A549 (cell line): ENCODE measurements around the gene INPP5F. TPM values are rescaled to one million over a fixed set of nuclear protein-coding genes. Genes with fewer than 3 reads are reported as not detected.

Source experiments
- ATAC-seq, 2 experiments: fragments of 200-7000 bp in 1 of 2; fragments of >200 bp in 1 of 2; cut with Nextera tagmentation in 1 of 2; cut with Tn5 transposase in 1 of 2; 3 replicates each; pipeline versions ENCODE4 v1.8.0 to v1.9.1; 2018 to 2020; ENCODE audit warnings: mild to moderate bottlenecking in 1 of 2, moderate library complexity in 1 of 2
- CTCF ChIA-PET: fragments of 300-600 bp; sonication (Branson Sonifier 250); formaldehyde crosslinking; extraction: SDS; loops from one replicate; lab custom pipeline; 2021; ENCODE audit warnings: antibody characterized with exemption, inconsistent platforms; lab: Yijun Ruan, JAX
- POLR2A ChIA-PET: fragments of 350-600 bp; formaldehyde crosslinking; extraction: SDS; loops from one replicate; lab custom pipeline; 2021; ENCODE audit warnings: antibody characterized with exemption, inconsistent platforms; lab: Yijun Ruan, JAX
- DNase-seq, 2 experiments: peaks; one replicate each; pipeline versions ENCODE4 v3.0.0 to v3.0.0-alpha.2; 2011 to 2016; ENCODE audit warnings: low read depth in 1 of 2, low spot score in 1 of 2
- FAIRE-seq: peaks from 2 replicates; lab custom pipeline; 2011; peaks lifted over from hg19 to GRCh38; lab: Jason Lieb, UNC
- H3K27ac ChIP-seq, 2 experiments: fragments of >200 bp; sonication (Bioruptor Twin); formaldehyde crosslinking; 3 replicates each; pipeline ENCODE4 v1.5.1; 2016 to 2017
- H3K4me1 ChIP-seq: fragments of >200 bp; sonication (Bioruptor Twin); formaldehyde crosslinking; 3 replicates; pipeline ENCODE4 v1.6.1; 2016
- H3K4me2 ChIP-seq: fragments of >200 bp; sonication (Bioruptor Twin); formaldehyde crosslinking; 3 replicates; pipeline ENCODE4 v1.6.1; 2016
- H3K4me3 ChIP-seq: fragments of >200 bp; sonication (Bioruptor Twin); formaldehyde crosslinking; 3 replicates; pipeline ENCODE4 v1.5.1; 2016
- H3K9me3 ChIP-seq: fragments of >200 bp; sonication (Bioruptor Twin); formaldehyde crosslinking; 3 replicates; pipeline ENCODE4 v1.6.1; 2016
- CBX2 ChIP-seq: fragments of 200-600 bp; sonication (generic); IDR thresholded peaks from 2 replicates; pipeline ENCODE4 v1.6.1; 2016; ENCODE audit warnings: low read depth, mild to moderate bottlenecking, borderline replicate concordance
- CEBPB ChIP-seq, 2 experiments: fragments of >200 bp in 1 of 2; sonication (Bioruptor Twin) in 1 of 2; formaldehyde crosslinking in 1 of 2; IDR thresholded peaks; 2 replicates each; pipeline ENCODE4 v1.6.1; 2012 to 2016
- CHD4 ChIP-seq: fragments of 200-600 bp; sonication (generic); IDR thresholded peaks from 2 replicates; pipeline ENCODE4 v1.6.1; 2016; ENCODE audit warnings: antibody characterized with exemption, mild to moderate bottlenecking, borderline replicate concordance
- EHMT2 ChIP-seq: fragments of 200-600 bp; sonication (generic); IDR thresholded peaks from 2 replicates; pipeline ENCODE4 v1.6.1; 2016; ENCODE audit warnings: antibody characterized with exemption, low read depth, mild to moderate bottlenecking, moderate library complexity
- ESRRA ChIP-seq: fragments of 150-350 bp; IDR thresholded peaks from 2 replicates; pipeline ENCODE4 v1.6.1; 2014; ENCODE audit warnings: mild to moderate bottlenecking, low read length, borderline replicate concordance
- FOXS1 ChIP-seq: fragments of 250-450 bp; sonication (Bioruptor Pico); IDR thresholded peaks from 2 replicates; pipeline ENCODE4 v1.5.0; 2020; ENCODE audit warnings: mild to moderate bottlenecking, moderate library complexity
- HDAC2 ChIP-seq: fragments of 200-600 bp; sonication (generic); IDR thresholded peaks from 2 replicates; pipeline ENCODE4 v1.6.1; 2016
- HEYL ChIP-seq: fragments of 250-450 bp; sonication (Bioruptor Pico); IDR thresholded peaks from 2 replicates; pipeline ENCODE4 v1.8.0; 2021; ENCODE audit warnings: mild to moderate bottlenecking, moderate library complexity
- HOXB13 ChIP-seq: fragments of 250-450 bp; sonication (Bioruptor Pico); IDR thresholded peaks from 2 replicates; pipeline ENCODE4 v1.5.0; 2020; ENCODE audit warnings: low read depth, mild to moderate bottlenecking, moderate library complexity
- JUN ChIP-seq, 2 experiments: fragments of >200 bp; sonication (Bioruptor Twin); formaldehyde crosslinking; IDR thresholded peaks; 2 replicates in 1 of 2; 3 replicates in 1 of 2; pipeline ENCODE4 v1.6.1; 2016 to 2017
- NPAS2 ChIP-seq: fragments of 250-450 bp; sonication (Bioruptor Pico); IDR thresholded peaks from 2 replicates; pipeline ENCODE4 v1.8.0; 2022; ENCODE audit warnings: mild to moderate bottlenecking, moderate library complexity, borderline replicate concordance
- PHF8 ChIP-seq: fragments of 200-600 bp; sonication (generic); IDR thresholded peaks from 2 replicates; pipeline ENCODE4 v1.6.1; 2016; ENCODE audit warnings: low read depth, mild to moderate bottlenecking, antibody characterized with exemption, moderate library complexity, borderline replicate concordance
- TFCP2L1 ChIP-seq: fragments of 250-450 bp; sonication (Bioruptor Pico); IDR thresholded peaks from 2 replicates; pipeline ENCODE4 v1.5.0; 2021; ENCODE audit warnings: mild to moderate bottlenecking
- TP53 ChIP-seq: fragments of 250-450 bp; sonication (Bioruptor Pico); IDR thresholded peaks from 2 replicates; pipeline ENCODE4 v1.5.0; 2021; ENCODE audit warnings: mild to moderate bottlenecking, moderate library complexity
- ZFP36 ChIP-seq: fragments of 450-650 bp; IDR thresholded peaks from 2 replicates; pipeline ENCODE4 v1.6.1; 2014; ENCODE audit warnings: borderline replicate concordance; ENCODE audit not compliant: partially characterized antibody
- ZSCAN20 ChIP-seq: fragments of 250-450 bp; sonication (Bioruptor Pico); IDR thresholded peaks from 2 replicates; pipeline ENCODE4 v1.8.0; 2022; ENCODE audit warnings: mild to moderate bottlenecking, moderate library complexity
- WGBS: methylation state at CpG from one replicate; pipeline ENCODE4 v1.1.6; 2017; ENCODE audit errors: missing lambda C conversion rate; 5-methylcytosine and 5-hydroxymethylcytosine counted together
- polyA plus RNA-seq, 4 experiments: library from polyadenylated mRNA; depleted of rRNA in 3 of 4; stranded (reverse); fragments of >200 nt; fragmentation: RNase III in 1 of 4; extraction: RNeasy Plus Mini Kit Qiagen cat#74134 plus additional on column Dnase treatment in 1 of 4; gene quantifications; 2 replicates in 3 of 4; 3 replicates in 1 of 4; pipeline ENCODE4 v1.2.3, GENCODE V29; 2011 to 2017
- TF ChIP-seq, protein P1 (sequence below): fragments of >200 bp; sonication (Bioruptor Twin); formaldehyde crosslinking; IDR thresholded peaks from 2 replicates; pipeline ENCODE4 v1.6.1; 2016
- TF ChIP-seq, protein P2 (sequence below): fragments of 450-650 bp; IDR thresholded peaks from 2 replicates; pipeline ENCODE4 v1.6.1; 2014; ENCODE audit warnings: antibody characterized with exemption
- TF ChIP-seq, protein P3 (sequence below): fragments of 250-450 bp; sonication (Bioruptor Pico); IDR thresholded peaks from 2 replicates; pipeline ENCODE4 v1.5.0; 2020; ENCODE audit warnings: low read depth, mild to moderate bottlenecking, moderate library complexity
- TF ChIP-seq, protein P4 (sequence below): IDR thresholded peaks from 2 replicates; pipeline ENCODE4 v1.6.1; 2012
- TF ChIP-seq, protein P5 (sequence below): IDR thresholded peaks from 2 replicates; pipeline ENCODE4 v1.6.1; 2012; ENCODE audit warnings: low read depth, borderline replicate concordance

The INPP5F gene
- polyA plus RNA-seq, 2 of the 4 experiments (the other 2 are of a cell fraction): 5.6 to 7.7 TPM

DNA sequence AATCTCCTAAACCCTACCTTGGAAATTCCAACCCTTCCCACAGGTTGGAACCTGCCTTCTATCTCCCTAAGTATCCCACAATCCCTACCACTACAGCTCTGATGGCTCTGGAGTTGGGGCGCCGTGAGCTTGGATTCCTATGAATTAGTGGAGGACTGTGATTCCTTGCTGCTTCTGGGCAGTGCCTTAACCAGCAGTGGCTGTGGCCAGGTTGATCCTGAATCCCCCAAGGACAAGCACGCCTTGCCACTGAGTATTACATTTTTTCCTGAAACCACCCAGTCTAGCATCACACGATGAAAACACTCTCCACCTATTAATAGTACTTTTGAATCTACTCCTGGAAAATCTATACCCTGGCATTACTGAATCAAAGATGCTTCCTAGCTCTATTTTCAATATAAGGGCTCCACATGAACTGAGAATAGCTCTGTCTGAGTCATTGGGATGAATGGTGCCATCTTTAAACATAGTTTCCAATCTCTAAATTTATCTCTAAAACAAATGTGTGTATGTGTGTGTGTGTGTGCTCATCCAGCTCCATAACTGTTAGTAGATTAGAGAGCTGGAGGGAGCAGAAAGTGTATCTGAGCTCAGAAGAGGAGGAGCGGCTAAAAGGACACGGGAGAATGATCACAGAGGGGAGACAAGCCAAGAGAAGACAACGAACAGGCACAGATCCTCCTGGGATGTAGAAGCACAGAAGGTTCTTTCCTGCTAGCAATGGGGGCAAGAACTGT is 11.9 kb upstream of the INPP5F start:
- H3K4me2 ChIP-seq: no peak overlapping the region
- no peak overlapping the region for H3K27ac ChIP-seq
- 79% methylated on average over 7 of the region's 7 CpGs for WGBS
- H3K4me1 ChIP-seq: no peaks in the 10 kb centered on the region
- TF ChIP-seq, protein P1, sequence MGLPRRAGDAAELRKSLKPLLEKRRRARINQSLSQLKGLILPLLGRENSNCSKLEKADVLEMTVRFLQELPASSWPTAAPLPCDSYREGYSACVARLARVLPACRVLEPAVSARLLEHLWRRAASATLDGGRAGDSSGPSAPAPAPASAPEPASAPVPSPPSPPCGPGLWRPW: no peak
- no peak for TF ChIP-seq HDAC2
- no peak for TF ChIP-seq PHF8
- TF ChIP-seq, protein P2, sequence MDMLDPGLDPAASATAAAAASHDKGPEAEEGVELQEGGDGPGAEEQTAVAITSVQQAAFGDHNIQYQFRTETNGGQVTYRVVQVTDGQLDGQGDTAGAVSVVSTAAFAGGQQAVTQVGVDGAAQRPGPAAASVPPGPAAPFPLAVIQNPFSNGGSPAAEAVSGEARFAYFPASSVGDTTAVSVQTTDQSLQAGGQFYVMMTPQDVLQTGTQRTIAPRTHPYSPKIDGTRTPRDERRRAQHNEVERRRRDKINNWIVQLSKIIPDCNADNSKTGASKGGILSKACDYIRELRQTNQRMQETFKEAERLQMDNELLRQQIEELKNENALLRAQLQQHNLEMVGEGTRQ: no peak
- no peak for TF ChIP-seq CBX2
- TF ChIP-seq NPAS2 (CRISPR knock-in tag): no peak
- TF ChIP-seq, protein P3, sequence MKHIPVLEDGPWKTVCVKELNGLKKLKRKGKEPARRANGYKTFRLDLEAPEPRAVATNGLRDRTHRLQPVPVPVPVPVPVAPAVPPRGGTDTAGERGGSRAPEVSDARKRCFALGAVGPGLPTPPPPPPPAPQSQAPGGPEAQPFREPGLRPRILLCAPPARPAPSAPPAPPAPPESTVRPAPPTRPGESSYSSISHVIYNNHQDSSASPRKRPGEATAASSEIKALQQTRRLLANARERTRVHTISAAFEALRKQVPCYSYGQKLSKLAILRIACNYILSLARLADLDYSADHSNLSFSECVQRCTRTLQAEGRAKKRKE: no peak
- no peak for TF ChIP-seq ZSCAN20 (CRISPR knock-in tag)
- no peak for TF ChIP-seq TP53 (CRISPR knock-in tag)
- TF ChIP-seq ZFP36: no peak
- no peak for TF ChIP-seq JUN (IDR thresholded peaks at IDR 0.05)
- TF ChIP-seq HOXB13 (CRISPR knock-in tag): no peak
- no peak for TF ChIP-seq CEBPB (IDR thresholded peaks at IDR 0.05)
- TF ChIP-seq CHD4: no peak
- TF ChIP-seq, protein P4, sequence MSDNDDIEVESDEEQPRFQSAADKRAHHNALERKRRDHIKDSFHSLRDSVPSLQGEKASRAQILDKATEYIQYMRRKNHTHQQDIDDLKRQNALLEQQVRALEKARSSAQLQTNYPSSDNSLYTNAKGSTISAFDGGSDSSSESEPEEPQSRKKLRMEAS: no peak
- no peak for TF ChIP-seq EHMT2
- no peak overlapping the region for H3K4me3 ChIP-seq
- DNase-seq (no peak), FAIRE-seq (no peak), ATAC-seq (no peak)
- ChIA-PET POLR2A (interaction anchor here (0.8 to 1.6 kb wide), 2 partner anchors 11 to 12 kb away, joined by 3 to 7 read pairs; partner anchors contain the start of gene INPP5F), CTCF (interaction anchor here (0.6 to 3.0 kb wide), 11 partner anchors 9 to 203 kb away, joined by 3 to 25 read pairs (median 4); partner anchors contain the start of gene INPP5F)
- H3K9me3 ChIP-seq: no peaks in the 10 kb centered on the region

DNA sequence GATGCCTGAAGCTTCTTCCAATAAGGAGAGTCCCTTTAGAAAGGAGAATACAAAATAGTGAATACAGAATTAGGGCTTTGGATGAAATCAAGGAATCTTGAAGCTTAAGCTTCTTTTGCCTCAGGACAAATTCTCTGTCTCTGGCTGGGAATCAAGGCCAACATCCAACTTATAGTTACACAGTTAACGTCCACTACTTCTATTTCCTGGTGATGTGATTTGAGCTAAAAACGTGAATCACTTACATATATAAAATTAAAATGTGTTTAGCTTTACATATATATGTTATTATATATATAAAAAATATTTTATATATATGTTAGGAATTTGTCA is 11.4 kb upstream of the INPP5F start:
- H3K9me3 ChIP-seq: no peaks in the 10 kb centered on the region
- TF ChIP-seq, protein P5, sequence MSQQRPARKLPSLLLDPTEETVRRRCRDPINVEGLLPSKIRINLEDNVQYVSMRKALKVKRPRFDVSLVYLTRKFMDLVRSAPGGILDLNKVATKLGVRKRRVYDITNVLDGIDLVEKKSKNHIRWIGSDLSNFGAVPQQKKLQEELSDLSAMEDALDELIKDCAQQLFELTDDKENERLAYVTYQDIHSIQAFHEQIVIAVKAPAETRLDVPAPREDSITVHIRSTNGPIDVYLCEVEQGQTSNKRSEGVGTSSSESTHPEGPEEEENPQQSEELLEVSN: no peak
- TF ChIP-seq ESRRA (no peak), TFCP2L1 (CRISPR knock-in tag) (no peak), HEYL (CRISPR knock-in tag) (no peak), TP53 (CRISPR knock-in tag) (no peak), FOXS1 (CRISPR knock-in tag) (no peak)
- TF ChIP-seq, all 56 proteins: peak for 0
- ChIA-PET POLR2A (interaction anchor here (0.8 to 1.6 kb wide), 2 partner anchors 10 to 11 kb away, joined by 3 to 7 read pairs; partner anchors contain the start of gene INPP5F), CTCF (interaction anchor here (1.0 to 3.0 kb wide), 10 partner anchors 10 to 202 kb away, joined by 3 to 25 read pairs (median 4); partner anchors contain the start of gene INPP5F)
- Histone ChIP-seq H3K4me2 (no peak overlapping the region), H3K4me3 (no peak overlapping the region), H3K4me1 (no peaks in the 10 kb centered on the region), H3K27ac (no peak overlapping the region)
- FAIRE-seq (no peak), ATAC-seq (no peak), DNase-seq (no peak)
- 45% methylated on average over 2 of the region's 2 CpGs for WGBS
